Neuronal stem cell (in vitro differentiated cells): ENCODE measurements around the gene RNF121.

Experiments used
- DNase-seq: peaks from one replicate; pipeline ENCODE4 v3.0.0-alpha.2; 2013; ENCODE audit warnings: low spot score
- H2AFZ ChIP-seq: one replicate; pipeline ENCODE4 v1.6.1; 2013; ENCODE audit warnings: mild to moderate bottlenecking, low read length, inconsistent platforms
- H2AK5ac ChIP-seq: 2 replicates; pipeline ENCODE4 v1.6.1; 2013; ENCODE audit warnings: low read depth, mild to moderate bottlenecking, inconsistent platforms, low read length, moderate library complexity, mixed read lengths
- H2BK120ac ChIP-seq: 2 replicates; pipeline ENCODE4 v1.6.1; 2013; ENCODE audit warnings: low read depth, mild to moderate bottlenecking, inconsistent platforms, low read length, moderate library complexity, mixed read lengths
- H2BK12ac ChIP-seq: one replicate; pipeline ENCODE4 v1.6.1; 2013; ENCODE audit warnings: low read length, inconsistent platforms
- H2BK15ac ChIP-seq: 2 replicates; pipeline ENCODE4 v1.6.1; 2013; ENCODE audit warnings: mild to moderate bottlenecking, low read length, inconsistent platforms, mixed read lengths
- H2BK5ac ChIP-seq: one replicate; pipeline ENCODE4 v1.6.1; 2013; ENCODE audit warnings: inconsistent platforms, mild to moderate bottlenecking, low read length, moderate library complexity
- H3K14ac ChIP-seq: one replicate; pipeline ENCODE4 v1.6.1; 2013; ENCODE audit warnings: low read length, inconsistent platforms
- H3K18ac ChIP-seq: 2 replicates; pipeline ENCODE4 v1.6.1; 2013; ENCODE audit warnings: low read length, inconsistent platforms
- H3K23ac ChIP-seq: 2 replicates; pipeline ENCODE4 v1.6.1; 2013; ENCODE audit warnings: low read depth, mild to moderate bottlenecking, mixed read lengths, low read length, inconsistent platforms; ENCODE audit not compliant: poor library complexity
- H3K27ac ChIP-seq: replicated peaks from 3 replicates; pipeline ENCODE4 v1.5.1; 2013; ENCODE audit warnings: low read length, inconsistent platforms
- H3K27me3 ChIP-seq, 3 experiments: 2 replicates each; pipeline ENCODE4 v1.6.1; 2013; ENCODE audit warnings: low read length in 3 of 3, mild to moderate bottlenecking in 2 of 3, inconsistent platforms in 1 of 3, low read depth in 1 of 3, mixed read lengths in 1 of 3, moderate library complexity in 1 of 3; ENCODE audit not compliant: control insufficient read depth in 3 of 3, insufficient read depth in 3 of 3
- H3K36me3 ChIP-seq, 2 donors: replicated peaks in 1 of 2; 2 replicates each; pipeline ENCODE4 v1.6.1; 2013; ENCODE audit warnings: low read length in 2 of 2; ENCODE audit not compliant: control insufficient read depth in 2 of 2, insufficient read depth in 2 of 2
- H3K4ac ChIP-seq: 2 replicates; pipeline ENCODE4 v1.6.1; 2013; ENCODE audit warnings: inconsistent platforms, mild to moderate bottlenecking, low read length, moderate library complexity
- H3K4me1 ChIP-seq, 2 donors: 1 replicate in 1 of 2; 2 replicates in 1 of 2; pipeline ENCODE4 v1.6.1; 2013; ENCODE audit warnings: low read length in 2 of 2, low read depth in 1 of 2; ENCODE audit not compliant: control insufficient read depth in 2 of 2, insufficient read depth in 1 of 2
- H3K4me2 ChIP-seq: one replicate; pipeline ENCODE4 v1.6.1; 2013; ENCODE audit warnings: mild to moderate bottlenecking, low read length, inconsistent platforms; ENCODE audit not compliant: insufficient read depth, poor library complexity, severe bottlenecking
- H3K4me3 ChIP-seq, 2 donors: 2 replicates each; pipeline ENCODE4 v1.5.1; 2013; ENCODE audit warnings: low read length in 2 of 2, mild to moderate bottlenecking in 2 of 2, inconsistent platforms in 1 of 2, moderate library complexity in 1 of 2
- H3K79me1 ChIP-seq: one replicate; pipeline ENCODE4 v1.6.1; 2013; ENCODE audit warnings: low read depth, mild to moderate bottlenecking, inconsistent platforms, low read length, moderate library complexity
- H3K9ac ChIP-seq: one replicate; pipeline ENCODE4 v1.6.1; 2013; ENCODE audit warnings: mild to moderate bottlenecking, low read depth, low read length, inconsistent platforms; ENCODE audit not compliant: poor library complexity
- H3K9me3 ChIP-seq, 2 donors: replicated peaks in 1 of 2; 2 replicates each; pipeline versions ENCODE3 to v1.6.1; 2013; ENCODE audit warnings: low read length in 2 of 2, mild to moderate bottlenecking in 2 of 2, inconsistent platforms in 1 of 2, low read depth in 1 of 2, mixed read lengths in 1 of 2, moderate library complexity in 1 of 2; ENCODE audit not compliant: control insufficient read depth in 2 of 2, insufficient read depth in 1 of 2
- H4K8ac ChIP-seq: one replicate; pipeline ENCODE4 v1.6.1; 2013; ENCODE audit warnings: low read depth, mild to moderate bottlenecking, inconsistent platforms, low read length, moderate library complexity
- H4K91ac ChIP-seq: one replicate; pipeline ENCODE4 v1.6.1; 2013; ENCODE audit warnings: low read length, low read depth, mild to moderate bottlenecking, inconsistent platforms; ENCODE audit not compliant: poor library complexity
- WGBS, 2 donors: extraction: QIAGEN DNeasy Blood & Tissue Kit; methylation state at CpG; one replicate each; pipeline ENCODE4 v1.1.7; 2013; ENCODE audit warnings: missing lambda C conversion rate in 2 of 2, mixed read lengths in 1 of 2; ENCODE audit not compliant: insufficient read length in 2 of 2, insufficient replicate concordance in 1 of 2; ENCODE audit errors: extremely low coverage in 2 of 2; 5-methylcytosine and 5-hydroxymethylcytosine counted together

The RNF121 gene

DNA sequence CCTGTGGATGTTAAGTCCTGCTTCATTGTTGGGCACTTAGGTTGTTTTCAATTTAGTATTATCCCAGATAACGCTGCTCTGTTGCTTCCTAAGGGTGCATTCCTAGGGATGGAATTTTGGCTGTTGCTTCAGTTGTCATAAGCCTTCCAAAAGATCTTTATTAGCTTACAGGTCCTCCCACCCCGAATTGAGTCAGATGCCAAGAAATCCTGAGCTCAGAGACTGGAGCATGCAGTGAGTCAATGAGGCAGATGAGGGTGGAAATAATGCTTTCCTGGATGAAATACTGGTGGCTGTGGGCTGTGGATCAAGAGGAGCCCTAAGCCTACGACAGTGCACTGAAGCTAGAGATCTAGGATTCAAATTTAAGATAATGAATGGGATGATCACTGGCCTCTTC is 59.2 kb downstream of the RNF121 start:
- H4K8ac ChIP-seq, result no peak overlapping the region
- H2AFZ ChIP-seq, result no peak overlapping the region
- H2BK12ac ChIP-seq, result no peak overlapping the region
- peaks cover 2% of the 10 kb centered on the region for H3K79me1 ChIP-seq
- H3K23ac ChIP-seq, result no peak overlapping the region
- H3K18ac ChIP-seq, result no peak overlapping the region
- no peak overlapping the region for H3K27ac ChIP-seq
- no peak overlapping the region for H3K4me3 ChIP-seq
- no peaks in the 10 kb centered on the region for H3K4me1 ChIP-seq
- H2BK5ac ChIP-seq, result no peak overlapping the region
- no peak overlapping the region for H2AK5ac ChIP-seq
- no peak overlapping the region for H2BK120ac ChIP-seq
- no peak overlapping the region for H2BK15ac ChIP-seq
- no peak for DNase-seq
- H3K4me2 ChIP-seq, result no peak overlapping the region
- no peaks in the 10 kb centered on the region for H3K27me3 ChIP-seq
- H4K91ac ChIP-seq, result no peak overlapping the region
- H3K4ac ChIP-seq, result no peak overlapping the region
- WGBS, 2 donors, result no CpG with 5 or more reads among the region's 3 CpGs
- peaks cover 9 to 75% of the 10 kb centered on the region in 2 donors for H3K36me3 ChIP-seq
- H3K9ac ChIP-seq, result no peak overlapping the region
- H3K14ac ChIP-seq, result no peak overlapping the region
- no peaks in the 10 kb centered on the region for H3K9me3 ChIP-seq

GRCh38 chr11:71990701-71991100 is 61.9 kb downstream of the RNF121 start:
- H3K4me2 ChIP-seq, result no peak overlapping the region
- H2BK5ac ChIP-seq, result no peak overlapping the region
- H3K4ac ChIP-seq, result no peak overlapping the region
- H3K4me1 ChIP-seq, result no peaks in the 10 kb centered on the region
- H2BK12ac ChIP-seq, result no peak overlapping the region
- H2AK5ac ChIP-seq, result no peak overlapping the region
- H3K27ac ChIP-seq, result no peak overlapping the region
- H4K91ac ChIP-seq, result no peak overlapping the region
- H2BK120ac ChIP-seq, result no peak overlapping the region
- peaks cover 4% of the 10 kb centered on the region for H3K79me1 ChIP-seq
- H3K4me3 ChIP-seq, result no peak overlapping the region
- peaks cover 19 to 60% of the 10 kb centered on the region in 2 donors for H3K36me3 ChIP-seq
- no peak overlapping the region for H3K9ac ChIP-seq
- H2BK15ac ChIP-seq, result no peak overlapping the region
- DNase-seq, result no peak
- H3K18ac ChIP-seq, result no peak overlapping the region
- no peak overlapping the region for H4K8ac ChIP-seq
- no peak overlapping the region for H3K14ac ChIP-seq
- no CpG with 5 or more reads among the region's 3 CpGs for WGBS, 2 donors
- H3K9me3 ChIP-seq, result no peaks in the 10 kb centered on the region
- H3K27me3 ChIP-seq, result no peaks in the 10 kb centered on the region
- H2AFZ ChIP-seq, result no peak overlapping the region
- H3K23ac ChIP-seq, result no peak overlapping the region

DNA sequence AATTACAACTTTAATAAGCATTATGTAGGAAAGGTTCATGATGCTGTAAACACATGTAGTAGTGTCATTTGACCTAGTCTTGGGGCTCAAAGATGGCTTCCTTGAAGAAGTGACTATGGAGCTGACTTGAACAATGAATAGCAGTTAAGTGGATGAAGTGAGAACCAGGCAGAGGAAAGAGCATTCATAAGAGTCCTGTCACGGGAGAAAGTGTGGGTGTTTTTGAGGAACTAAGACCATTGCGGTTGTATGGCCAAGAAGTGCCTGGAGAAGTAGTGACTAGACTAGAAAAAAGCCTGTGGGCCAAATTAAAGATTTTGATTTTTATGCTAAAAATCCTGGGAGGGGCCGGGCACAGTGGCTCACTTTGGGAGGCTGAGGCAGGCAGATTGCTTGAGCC is 62.6 kb downstream of the RNF121 start:
- H3K36me3 ChIP-seq, result peaks cover 19 to 60% of the 10 kb centered on the region in 2 donors
- H3K4me3 ChIP-seq, result no peak overlapping the region
- H2BK120ac ChIP-seq, result no peak overlapping the region
- no peaks in the 10 kb centered on the region for H3K27me3 ChIP-seq
- H3K9me3 ChIP-seq, result no peaks in the 10 kb centered on the region
- no peak overlapping the region for H3K9ac ChIP-seq
- H3K4me1 ChIP-seq, result no peaks in the 10 kb centered on the region
- no peak overlapping the region for H3K4me2 ChIP-seq
- no CpG with 5 or more reads among the region's 3 CpGs for WGBS, 2 donors
- no peak for DNase-seq
- no peak overlapping the region for H2BK12ac ChIP-seq
- no peak overlapping the region for H4K8ac ChIP-seq
- H3K4ac ChIP-seq, result no peak overlapping the region
- no peak overlapping the region for H2AFZ ChIP-seq
- no peak overlapping the region for H3K14ac ChIP-seq
- no peak overlapping the region for H2BK15ac ChIP-seq
- H2BK5ac ChIP-seq, result no peak overlapping the region
- no peak overlapping the region for H3K18ac ChIP-seq
- no peak overlapping the region for H4K91ac ChIP-seq
- no peak overlapping the region for H3K27ac ChIP-seq
- no peak overlapping the region for H3K23ac ChIP-seq
- no peak overlapping the region for H2AK5ac ChIP-seq
- peaks cover 4% of the 10 kb centered on the region for H3K79me1 ChIP-seq

- Histone ChIP-seq H2BK120ac (no peak overlapping the region), H2BK15ac (no peak overlapping the region), H3K18ac (no peak overlapping the region), H3K4me3 (no peak overlapping the region), H2AFZ (no peak overlapping the region), H3K9me3 (no peaks in the 10 kb centered on the region), H3K79me1 (peaks cover 4% of the 10 kb centered on the region), H3K9ac (no peak overlapping the region), H3K14ac (no peak overlapping the region), H3K36me3 (peaks cover 17 to 53% of the 10 kb centered on the region in 2 donors), H3K27ac (no peak overlapping the region), H2AK5ac (no peak overlapping the region), H3K4ac (no peak overlapping the region), H3K27me3 (no peaks in the 10 kb centered on the region), H4K8ac (no peak overlapping the region), H2BK5ac (no peak overlapping the region), H3K23ac (no peak overlapping the region), H2BK12ac (no peak overlapping the region), H3K4me1 (no peaks in the 10 kb centered on the region), H4K91ac (no peak overlapping the region), H3K4me2 (no peak overlapping the region)
- no CpG with 5 or more reads among the region's 3 CpGs for WGBS, 2 donors
- no peak for DNase-seq
These were observed 63.4 kb downstream of the RNF121 start for GRCh38 chr11:71992136-71992730.
